Activated T-cell treated with anti-CD3 and anti-CD28 coated beads for 1 hour (primary cell): Measurements from ENCODE around the gene ATG10.
"Not testable (repeated sequence)": the region's sequence is repeated elsewhere in the genome, so short reads cannot be mapped to it uniquely, and the experiment has no call there.

Source experiments
- DNase-seq: peaks from one replicate; pipeline ENCODE4 v3.0.0-alpha.2; 2020; ENCODE audit warnings: low read depth

The ATG10 gene

GRCh38 chr5:82057051-82057450 lies 85.2 kb downstream of the ATG10 start:
- no peak for DNase-seq

DNA sequence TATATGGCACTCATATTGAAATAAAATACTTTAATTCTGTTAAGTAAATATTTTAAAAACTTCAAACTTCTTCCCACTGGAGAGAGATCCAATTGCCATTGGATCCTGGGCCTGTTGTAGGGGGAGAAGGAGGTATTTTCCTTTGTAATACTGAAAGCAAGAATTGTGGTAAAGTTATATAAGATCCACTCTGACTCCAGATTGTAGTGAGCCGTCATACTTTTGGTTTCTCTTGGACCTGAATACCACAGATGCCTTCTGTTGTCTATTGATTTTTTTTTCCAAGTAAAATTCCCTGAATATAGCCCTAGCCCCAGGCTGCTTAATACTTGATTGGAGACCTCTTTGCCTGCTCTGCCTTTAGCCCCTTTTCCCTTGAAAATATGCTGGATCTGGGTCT lies 86.9 kb downstream of the ATG10 start:
- DNase-seq: no peak

DNA sequence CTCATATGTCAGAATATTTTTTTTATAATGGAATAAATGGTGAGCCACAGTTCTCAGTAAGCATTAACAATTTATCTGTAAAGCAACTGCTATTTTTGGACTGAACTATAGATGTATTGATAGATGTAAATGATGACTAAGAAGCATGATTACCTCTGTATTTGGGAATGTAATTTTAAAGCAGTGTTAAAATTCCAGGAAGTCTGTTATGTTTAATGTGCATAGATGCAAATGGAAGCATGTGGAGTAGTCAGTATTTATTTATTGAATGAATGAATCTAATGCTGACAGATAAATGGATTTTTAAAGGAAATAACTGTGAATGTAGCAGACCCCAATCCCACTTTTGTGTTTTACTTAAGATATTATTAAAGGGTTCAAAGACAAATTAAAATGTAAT lies 95.0 kb downstream of the ATG10 start:
- DNase-seq: no peak

- DNase-seq: not testable (repeated sequence)
These were observed 96.2 kb downstream of the ATG10 start for GRCh38 chr5:82068042-82068441.

- DNase-seq: no peak
These were observed 96.9 kb downstream of the ATG10 start for GRCh38 chr5:82068723-82069122.

DNA sequence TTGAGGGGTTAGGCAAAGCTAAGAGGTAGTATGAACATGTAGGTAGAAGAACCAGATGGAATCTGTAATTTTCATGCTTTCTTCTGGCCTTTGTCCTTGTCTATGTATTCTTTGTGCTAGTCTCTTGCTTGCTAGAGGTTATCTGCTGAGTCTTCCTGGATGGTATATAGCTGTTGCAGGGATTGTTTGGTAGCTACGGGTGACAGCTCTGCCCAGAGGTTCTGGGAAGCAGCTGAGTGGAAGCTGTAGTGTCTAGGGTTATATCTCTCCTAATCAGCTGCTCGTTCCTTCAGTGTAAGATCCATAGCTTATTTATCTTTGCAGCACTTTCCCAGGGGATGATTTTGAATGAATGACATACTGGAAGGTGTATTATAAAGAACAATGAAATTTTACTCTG lies 100.3 kb downstream of the ATG10 start:
- no peak for DNase-seq

- DNase-seq: no peak
These were observed 101.4 kb downstream of the ATG10 start for GRCh38 chr5:82073179-82073578.

GRCh38 chr5:82074950-82075349 lies 103.1 kb downstream of the ATG10 start:
- DNase-seq: no peak

GRCh38 chr5:82077496-82077895 lies 105.7 kb downstream of the ATG10 start:
- no peak for DNase-seq

- DNase-seq: no peak
These were observed 119.8 kb downstream of the ATG10 start for GRCh38 chr5:82091617-82092016.

GRCh38 chr5:82095536-82095935 lies 123.7 kb downstream of the ATG10 start:
- DNase-seq: no peak

GRCh38 chr5:82096249-82096648 lies 124.4 kb downstream of the ATG10 start:
- DNase-seq: no peak

DNA sequence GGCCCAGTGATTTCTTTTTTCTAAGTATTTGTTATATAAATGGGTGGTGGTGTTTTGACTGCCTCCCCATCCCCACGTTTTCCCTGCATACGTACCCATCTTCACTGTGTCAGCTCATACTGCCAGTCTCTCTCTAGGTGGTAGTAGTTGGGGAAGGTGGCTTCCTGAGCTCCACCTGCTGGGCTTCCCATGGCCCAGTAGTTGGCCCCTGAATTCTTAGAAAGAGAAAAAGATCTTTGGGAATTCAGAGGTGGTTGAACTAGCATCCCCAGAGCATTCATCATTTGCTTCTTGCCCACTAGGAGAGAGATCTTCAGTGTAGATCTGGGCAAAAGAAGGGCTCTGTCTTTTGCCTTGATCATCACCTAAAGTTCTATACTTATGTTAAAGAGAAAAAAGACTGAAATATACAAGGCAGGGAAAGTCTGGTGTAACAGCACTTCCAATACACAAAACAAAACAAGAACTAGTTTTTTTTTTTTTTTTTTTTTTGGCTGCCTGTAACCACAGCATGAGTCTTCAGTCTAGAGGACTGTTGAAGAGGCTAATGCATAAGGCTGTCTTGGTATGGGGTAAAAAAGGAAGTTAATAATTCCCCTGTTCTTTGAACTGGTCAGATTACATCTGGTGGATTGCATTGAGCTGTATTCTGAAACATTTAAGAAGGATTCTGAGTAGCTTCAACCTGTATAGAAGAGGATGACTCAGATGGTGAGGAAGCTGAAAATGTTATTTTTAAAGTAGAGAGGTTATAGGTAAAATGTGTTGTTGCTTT lies 128.7 kb downstream of the ATG10 start:
- no peak for DNase-seq

- DNase-seq: no peak
These were observed 133.0 kb downstream of the ATG10 start for GRCh38 chr5:82104872-82105271.

- no peak for DNase-seq
These were observed 133.6 kb downstream of the ATG10 start for GRCh38 chr5:82105457-82105856.

DNA sequence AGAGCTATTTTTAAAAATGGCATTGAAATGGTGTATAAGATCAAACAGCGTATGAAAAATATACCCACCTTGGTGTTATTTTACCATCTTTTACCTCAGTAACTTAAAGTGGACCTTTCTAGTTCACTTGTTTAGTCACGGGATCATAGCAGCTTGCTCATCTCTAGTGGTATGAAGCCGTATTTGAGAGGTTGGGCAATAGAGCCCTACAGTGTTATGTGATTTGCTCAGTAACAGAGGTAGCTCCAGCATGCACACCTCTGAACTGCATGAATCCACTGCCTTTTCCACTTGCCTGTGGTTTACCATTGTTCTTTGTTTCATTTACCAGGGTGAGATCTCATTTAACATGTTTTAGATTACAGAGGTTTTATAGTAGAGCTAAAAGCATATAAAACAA lies 134.4 kb downstream of the ATG10 start:
- no peak for DNase-seq

- no peak for DNase-seq
These were observed 134.9 kb downstream of the ATG10 start for GRCh38 chr5:82106756-82107155.

GRCh38 chr5:82107267-82107666 lies 135.4 kb downstream of the ATG10 start:
- no peak for DNase-seq

DNA sequence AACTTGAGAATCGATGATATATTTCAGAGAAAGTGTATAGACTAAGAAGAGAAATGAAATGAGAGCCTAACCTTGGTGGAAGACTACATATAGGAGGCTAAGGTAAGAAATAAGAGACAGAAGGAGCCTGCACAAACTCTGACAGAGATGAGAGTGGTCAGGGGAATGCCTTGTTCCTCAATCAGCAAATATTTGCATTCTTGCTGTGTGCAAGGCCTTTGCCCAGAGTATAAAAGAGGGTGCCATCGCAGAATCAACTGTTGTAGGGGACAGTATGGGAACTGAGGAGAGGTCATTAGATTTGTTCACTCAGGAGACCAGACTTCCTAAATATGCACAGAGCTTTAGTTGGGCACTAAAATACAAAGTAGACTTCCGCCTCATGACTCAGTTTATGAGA lies 137.2 kb downstream of the ATG10 start:
- no peak for DNase-seq

- DNase-seq: not testable (repeated sequence)
These were observed 138.1 kb downstream of the ATG10 start for GRCh38 chr5:82109915-82110314.

- DNase-seq: no peak
These were observed 139.4 kb downstream of the ATG10 start for GRCh38 chr5:82111191-82111590.

- no peak for DNase-seq
These were observed 144.0 kb downstream of the ATG10 start for GRCh38 chr5:82115858-82116257.

- DNase-seq: no peak
These were observed 148.1 kb downstream of the ATG10 start for GRCh38 chr5:82119889-82120288.

GRCh38 chr5:82129723-82130285 lies 158.0 kb downstream of the ATG10 start:
- no peak for DNase-seq
